GM20000 (cell line): ENCODE results near the gene PPP1R9A.

Source experiments
- DNase-seq: peaks from one replicate; pipeline ENCODE4 v3.0.0; 2012; ENCODE audit warnings: low spot score
- TF ChIP-seq, protein P1 (sequence below): IDR thresholded peaks from 2 replicates; pipeline ENCODE4 v1.5.1; 2012; ENCODE audit warnings: mild to moderate bottlenecking, control low read depth; ENCODE audit errors: extremely low read depth, missing control alignments

PPP1R9A gene

DNA sequence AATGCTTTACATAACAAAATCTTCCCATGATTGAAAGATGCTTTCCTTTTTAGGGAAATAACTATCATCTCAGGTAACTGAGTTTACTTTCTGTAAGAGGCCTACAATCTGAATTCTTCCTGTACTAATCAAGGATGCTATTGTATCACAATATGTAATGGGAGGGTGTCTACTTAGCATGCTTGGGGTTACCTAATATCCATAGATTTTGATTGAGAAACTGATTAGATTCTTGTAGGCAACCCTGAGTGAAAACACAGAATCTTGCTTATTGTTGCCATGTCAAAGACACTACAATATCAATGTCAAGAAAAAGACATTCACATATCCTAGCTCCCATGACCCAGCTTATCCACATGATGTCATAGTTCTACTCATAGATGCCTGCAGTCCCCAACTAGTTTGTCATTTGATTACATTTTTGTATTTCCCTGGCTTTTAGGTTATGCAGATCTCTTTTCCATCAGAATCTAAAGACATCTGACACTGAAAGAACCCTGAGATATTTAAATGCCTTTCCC lies 354.6 kb downstream of the PPP1R9A start:
- TF ChIP-seq, protein P1, sequence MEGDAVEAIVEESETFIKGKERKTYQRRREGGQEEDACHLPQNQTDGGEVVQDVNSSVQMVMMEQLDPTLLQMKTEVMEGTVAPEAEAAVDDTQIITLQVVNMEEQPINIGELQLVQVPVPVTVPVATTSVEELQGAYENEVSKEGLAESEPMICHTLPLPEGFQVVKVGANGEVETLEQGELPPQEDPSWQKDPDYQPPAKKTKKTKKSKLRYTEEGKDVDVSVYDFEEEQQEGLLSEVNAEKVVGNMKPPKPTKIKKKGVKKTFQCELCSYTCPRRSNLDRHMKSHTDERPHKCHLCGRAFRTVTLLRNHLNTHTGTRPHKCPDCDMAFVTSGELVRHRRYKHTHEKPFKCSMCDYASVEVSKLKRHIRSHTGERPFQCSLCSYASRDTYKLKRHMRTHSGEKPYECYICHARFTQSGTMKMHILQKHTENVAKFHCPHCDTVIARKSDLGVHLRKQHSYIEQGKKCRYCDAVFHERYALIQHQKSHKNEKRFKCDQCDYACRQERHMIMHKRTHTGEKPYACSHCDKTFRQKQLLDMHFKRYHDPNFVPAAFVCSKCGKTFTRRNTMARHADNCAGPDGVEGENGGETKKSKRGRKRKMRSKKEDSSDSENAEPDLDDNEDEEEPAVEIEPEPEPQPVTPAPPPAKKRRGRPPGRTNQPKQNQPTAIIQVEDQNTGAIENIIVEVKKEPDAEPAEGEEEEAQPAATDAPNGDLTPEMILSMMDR, result no peak
- DNase-seq, result no peak

DNA sequence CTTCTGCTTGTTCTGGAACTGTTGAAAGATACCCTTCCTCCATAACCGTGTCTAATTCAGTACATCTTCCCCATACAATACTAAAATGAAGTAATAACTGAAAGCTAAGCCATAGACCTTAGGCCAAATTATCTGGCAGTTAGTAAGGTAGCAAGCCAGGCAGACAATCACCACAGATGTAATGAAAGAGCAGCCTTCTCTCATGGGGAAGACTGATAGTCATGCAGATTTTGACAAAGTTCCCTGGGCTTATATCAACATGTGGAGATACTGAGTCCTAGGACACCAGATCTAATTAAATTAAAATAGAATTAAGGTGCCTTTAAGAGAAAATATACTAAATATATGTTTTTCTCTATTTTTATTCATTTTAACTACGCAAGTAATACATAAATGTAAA lies 355.5 kb downstream of the PPP1R9A start:
- TF ChIP-seq, protein P1, result no peak
- DNase-seq, result no peak

DNA sequence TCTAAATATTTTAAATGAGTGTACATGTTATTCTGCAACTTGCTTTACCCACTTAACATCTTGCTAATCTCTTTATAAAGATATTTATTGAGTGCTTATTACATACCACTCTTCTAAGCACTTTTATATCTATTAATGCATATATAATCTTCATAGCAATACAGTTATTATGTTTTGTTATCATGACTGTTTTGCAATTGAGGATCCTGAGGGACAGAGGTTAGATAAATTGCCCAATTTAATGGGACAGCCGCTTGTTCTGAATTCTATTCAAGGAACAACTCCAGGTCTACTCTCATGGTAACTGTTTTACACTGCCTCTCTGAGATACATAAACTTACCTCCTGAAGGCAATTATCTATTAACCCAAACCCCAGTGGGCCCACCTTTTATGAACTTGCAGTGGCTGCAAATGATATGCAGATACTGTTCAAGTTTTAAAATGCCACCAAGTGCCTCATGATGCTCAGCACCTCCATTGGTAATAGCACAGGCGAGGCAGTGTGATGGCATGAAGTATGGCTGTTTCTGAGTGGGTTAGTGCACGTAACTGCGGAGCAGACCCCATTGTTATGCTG lies 356.5 kb downstream of the PPP1R9A start:
- TF ChIP-seq, protein P1, result no peak
- no peak for DNase-seq

DNA sequence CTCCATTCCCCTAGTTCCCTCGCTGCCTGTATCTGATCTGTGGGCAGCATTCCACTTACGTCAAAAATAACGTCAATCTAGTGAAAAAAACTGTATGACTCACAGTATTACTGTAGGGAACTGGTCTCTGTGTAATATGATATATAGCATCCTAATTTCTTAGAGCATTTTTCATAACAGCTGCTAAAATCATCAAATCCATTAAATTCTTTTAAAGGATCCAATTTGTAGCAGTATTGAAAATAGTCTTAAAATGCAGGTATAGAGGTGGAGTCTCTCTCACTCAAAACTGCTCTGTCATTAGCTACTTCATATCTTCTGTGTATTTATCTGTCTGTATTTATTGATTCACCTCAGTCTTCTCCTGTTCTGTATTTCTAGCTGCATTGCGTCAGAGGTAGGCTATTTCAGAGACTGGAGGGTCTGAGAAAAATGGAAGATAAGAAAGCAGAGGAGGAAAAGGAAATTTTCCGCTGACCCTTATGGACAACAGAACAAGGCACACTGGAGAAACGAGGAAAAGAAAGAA lies 357.0 kb downstream of the PPP1R9A start:
- TF ChIP-seq, protein P1, result no peak
- no peak for DNase-seq

DNA sequence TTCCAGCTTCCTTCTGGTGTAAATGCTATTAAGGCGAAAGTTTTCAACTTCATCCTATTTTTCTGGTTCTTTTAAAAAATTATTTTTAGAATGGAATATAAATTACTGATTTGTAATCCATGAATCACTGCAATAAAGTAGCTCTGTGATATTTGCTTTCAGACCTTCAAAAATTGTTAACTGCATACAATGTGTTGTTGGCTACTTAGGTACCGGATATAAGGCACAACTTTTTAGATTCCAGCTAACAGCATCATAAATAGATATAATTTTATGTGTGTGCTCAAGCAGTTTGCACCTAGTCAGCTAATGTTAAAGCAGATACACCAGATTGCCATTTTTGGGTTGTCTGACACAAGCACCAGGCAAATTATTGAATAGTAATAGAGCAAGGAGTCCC lies 358.2 kb downstream of the PPP1R9A start:
- TF ChIP-seq, protein P1, result no peak

DNA sequence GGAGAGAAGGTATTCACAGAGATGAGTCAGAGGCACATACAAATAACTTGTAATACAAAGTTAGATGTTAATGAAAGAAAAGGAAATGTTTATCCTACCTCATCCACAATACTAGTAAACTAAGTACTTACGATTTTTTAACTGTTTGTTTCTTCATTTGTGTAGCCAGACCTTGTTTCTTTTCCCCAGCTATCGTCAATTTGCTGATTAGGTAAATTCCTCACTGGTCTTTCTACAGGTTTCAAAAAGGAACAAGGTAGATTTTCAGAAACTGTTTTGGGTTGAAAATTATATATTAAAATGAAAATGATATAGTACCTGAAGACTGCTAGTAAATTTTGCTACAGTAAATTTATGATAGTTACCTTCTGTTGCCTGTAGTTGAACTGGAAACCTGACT lies 360.4 kb downstream of the PPP1R9A start:
- TF ChIP-seq, protein P1, result no peak
- DNase-seq, result no peak

More for the DNA sequence above, 358.2 kb downstream of the PPP1R9A start:
- DNase-seq, result no peak

DNA sequence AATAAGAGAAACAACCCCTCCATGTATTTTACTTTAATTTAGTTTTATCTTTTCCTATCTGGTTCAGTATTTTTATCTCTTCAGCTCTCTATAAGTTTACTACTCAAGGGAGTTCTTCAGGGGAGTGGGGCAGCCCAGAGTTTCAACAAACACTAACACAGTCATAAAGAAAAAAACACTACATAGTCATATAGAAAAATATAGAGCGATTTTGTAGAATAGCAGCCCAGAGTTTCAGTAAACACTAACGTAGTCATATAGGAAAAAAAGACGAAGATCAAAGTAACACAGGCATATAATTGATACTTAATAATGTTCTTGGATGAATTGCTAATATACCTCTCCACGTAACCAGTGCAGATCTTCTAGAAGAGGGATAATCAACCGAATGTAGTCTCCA lies 362.2 kb downstream of the PPP1R9A start:
- DNase-seq, result no peak
- TF ChIP-seq, protein P1, result no peak
